ENCODE data around the gene RTL3. TPM values are rescaled to one million over a fixed set of nuclear protein-coding genes. Genes with fewer than 3 reads are reported as not detected.
A peak's percentile ranks its signal among the peaks of the same experiment; 100 is the strongest.

RTL3 gene
- total RNA-seq (2014; rRNA removed): 0.06 and 0.29 TPM in 2 replicates
- 0.68 TPM for polyA plus RNA-seq (2012)

DNA sequence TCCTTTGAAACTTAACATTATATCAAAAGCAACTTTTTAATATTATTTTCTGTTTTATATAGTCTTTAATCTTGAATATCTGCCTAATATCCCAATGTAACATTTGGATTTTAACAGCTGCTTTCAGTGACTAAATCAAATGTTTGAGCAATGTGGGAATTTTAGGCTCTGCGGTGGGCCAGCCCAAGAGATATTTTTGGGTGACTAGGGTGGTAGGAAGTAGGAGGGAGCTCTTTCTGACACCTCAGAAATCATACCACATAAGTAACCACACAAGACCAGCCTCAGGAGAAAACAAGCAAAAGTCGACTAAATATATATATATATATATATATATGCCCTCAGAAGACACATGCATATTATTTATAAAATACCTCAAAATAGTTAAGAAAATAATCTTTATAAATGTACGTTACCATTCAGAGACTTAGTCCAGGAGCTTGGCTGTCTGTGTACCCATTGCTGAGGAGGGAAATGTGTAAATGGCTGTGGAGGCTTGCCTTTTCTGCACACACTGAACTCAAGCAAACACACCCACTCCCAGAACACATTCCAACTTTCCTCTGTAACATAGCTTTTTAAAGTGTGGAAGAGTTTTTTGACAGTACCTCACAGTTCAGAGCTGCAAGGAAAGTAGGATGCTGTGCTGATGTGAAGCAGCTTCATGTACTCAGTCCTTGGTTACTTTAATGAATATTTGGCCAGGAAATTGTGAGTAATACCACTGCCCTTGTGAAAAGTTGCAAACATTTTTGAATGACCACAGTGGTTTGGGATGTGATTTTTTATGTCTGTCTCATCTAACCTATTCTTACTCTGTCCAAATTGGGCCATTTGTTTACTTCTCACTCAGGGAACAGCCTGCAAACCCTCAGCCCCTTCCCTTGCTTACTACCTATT, at the start of gene RTL3:
TSS of gene RTL3 (minus strand) at position 484 of the 900 bp plus-strand sequence. CDS start 908 bp downstream, outside the sequence.
- DNase-seq (ENCODE audit: low read depth): peak; percentile 87

GRCh38 chrX:78708816-78709215, 49.7 kb upstream of the RTL3 start:
- peak; percentile 9 for DNase-seq (ENCODE audit: low read depth)

DNA sequence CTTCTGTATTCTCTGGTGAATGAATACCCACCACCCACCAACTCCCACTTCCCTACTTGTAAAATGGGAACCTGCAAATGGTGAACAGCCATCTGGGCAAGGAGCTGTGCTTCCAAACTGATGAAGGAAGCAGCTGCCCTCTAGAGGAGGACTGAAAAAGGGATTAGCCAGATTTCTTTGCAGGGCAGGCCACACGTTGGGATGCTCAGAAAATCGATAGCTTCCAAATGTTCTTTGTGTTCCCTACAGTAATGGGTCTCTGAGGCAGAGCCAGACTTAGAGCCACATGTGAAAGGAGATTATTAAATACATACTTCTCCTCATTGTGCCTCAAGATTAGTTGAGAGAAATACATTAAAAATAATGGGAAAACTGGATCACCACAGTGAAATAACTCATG, 49.1 kb upstream of the RTL3 start:
- DNase-seq (ENCODE audit: low read depth): peak; percentile 45

DNA sequence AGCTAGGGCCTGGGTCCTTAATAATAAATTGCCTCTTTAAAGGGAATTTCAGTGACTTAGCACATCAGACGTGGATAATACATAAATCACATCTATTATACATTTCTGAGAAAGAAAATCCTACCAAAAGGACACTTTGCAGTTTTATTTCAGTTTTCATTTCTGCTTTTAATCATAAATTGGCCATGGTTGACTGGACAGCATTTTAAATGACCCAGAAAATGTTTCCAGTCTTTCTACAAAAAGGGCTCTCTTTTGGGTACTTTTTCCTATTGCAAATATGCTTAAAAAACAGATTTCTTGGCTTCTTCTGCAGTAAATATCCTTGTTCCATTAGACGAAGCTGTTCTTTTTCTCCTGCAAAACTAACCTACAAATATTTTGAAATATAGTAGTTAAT, 46.9 kb upstream of the RTL3 start:
- no peak for DNase-seq (ENCODE audit: low read depth)

GRCh38 chrX:78693536-78693935, 34.4 kb upstream of the RTL3 start:
- DNase-seq (ENCODE audit: low read depth): no peak

DNA sequence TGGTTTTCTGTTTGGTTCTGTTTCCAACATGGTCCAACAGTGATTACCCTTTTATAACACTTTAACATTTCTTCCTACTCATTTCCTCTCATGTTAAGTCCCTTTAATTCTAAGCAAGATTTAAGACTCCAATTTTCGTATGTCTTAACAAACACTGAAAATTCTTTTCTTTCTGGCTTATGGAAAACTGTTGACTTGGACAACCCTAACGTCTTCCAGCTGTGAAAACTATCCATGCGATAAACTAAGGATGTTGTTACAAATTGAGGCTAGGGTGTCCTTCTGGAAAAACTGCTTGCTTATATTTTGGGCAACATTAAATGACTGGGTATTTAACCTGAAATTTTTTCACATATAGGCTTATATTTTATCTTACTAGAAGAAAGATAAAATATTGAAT, 33.9 kb upstream of the RTL3 start:
- no peak for DNase-seq (ENCODE audit: low read depth)

DNA sequence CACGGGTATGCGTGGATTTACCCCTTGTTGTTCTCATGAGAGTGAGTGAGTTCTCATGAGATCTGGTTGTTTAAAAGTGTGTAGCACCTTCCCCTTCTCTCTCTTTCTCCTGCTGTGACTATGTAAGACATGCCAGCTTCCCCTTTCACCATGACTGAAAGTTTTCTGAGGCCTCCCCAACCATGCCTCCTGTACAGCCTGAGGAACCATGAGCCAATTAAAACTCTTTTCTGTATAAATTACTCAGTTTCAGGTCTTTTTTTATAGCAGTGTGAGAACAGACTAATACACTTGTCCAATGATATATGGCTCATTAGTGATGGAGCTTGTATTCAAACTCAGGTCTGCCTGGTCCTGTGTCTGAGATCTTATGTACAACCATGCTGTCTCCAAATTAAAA, 28.5 kb upstream of the RTL3 start:
- no peak for DNase-seq (ENCODE audit: low read depth)

DNA sequence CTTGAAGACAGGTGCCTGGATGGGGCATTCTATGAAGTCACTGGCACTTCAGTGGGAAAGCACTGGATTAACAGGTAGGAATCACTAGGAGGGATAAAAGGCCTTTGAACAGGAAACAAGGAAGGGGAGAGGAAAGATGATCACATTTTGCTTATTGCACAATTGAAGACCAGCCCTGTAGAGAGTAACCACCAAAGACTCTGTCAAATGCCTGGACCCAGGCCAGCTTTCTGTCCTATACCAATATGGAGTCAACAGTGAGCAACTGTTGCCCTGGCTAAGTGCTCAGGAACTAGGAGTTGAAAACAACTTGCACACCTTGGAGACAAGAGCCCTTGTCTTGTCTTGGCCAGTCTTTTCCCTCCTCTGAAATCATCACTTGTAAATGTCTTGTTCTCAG, 14.1 kb upstream of the RTL3 start:
- DNase-seq (ENCODE audit: low read depth): peak; percentile 19

- DNase-seq (ENCODE audit: low read depth): no peak
These were observed 6.2 kb upstream of the RTL3 start for GRCh38 chrX:78665342-78665741.

GRCh38 chrX:78661836-78662235, 2.7 kb upstream of the RTL3 start:
- DNase-seq (ENCODE audit: low read depth): no peak

DNA sequence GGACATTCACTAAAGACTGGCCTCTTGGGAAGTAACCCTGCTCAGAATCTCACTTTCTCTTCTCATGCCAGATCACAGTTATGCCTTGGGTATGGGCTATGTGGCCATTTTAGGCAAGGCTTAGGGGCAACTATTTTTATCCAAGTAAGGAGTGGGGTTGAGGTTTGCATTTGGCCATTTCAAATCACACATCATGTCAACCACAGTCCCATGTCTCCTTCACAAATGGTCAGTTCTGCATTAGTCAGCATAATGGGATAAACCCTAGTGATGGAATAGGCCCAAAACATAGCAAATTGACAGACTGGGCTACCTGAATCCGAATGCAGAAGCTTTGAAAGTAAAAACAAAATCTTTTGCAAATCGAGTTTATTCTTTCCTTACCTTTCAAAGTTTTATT, 827 bp upstream of the RTL3 start:
- peak; percentile 21 for DNase-seq (ENCODE audit: low read depth)

DNA sequence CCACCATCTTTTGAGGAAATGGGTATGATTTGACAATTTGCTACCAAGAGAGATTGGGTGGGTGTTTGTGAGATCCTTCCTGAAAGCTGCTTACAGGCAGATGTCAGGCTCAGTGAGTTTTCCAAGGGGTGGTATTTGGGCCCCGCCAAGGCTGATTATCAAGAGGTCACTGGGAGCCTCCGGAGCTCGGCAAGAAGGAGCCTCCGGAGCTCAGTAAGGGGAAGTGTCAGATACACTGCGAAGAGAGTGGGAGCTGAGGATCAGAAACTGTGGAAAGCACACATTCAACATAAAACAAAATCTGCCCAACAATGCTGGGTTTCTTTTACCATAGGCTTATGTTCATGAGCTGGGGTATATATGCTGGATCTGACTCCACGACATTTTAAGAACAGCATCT, 714 bp downstream of the RTL3 start:
- no peak for DNase-seq (ENCODE audit: low read depth)

- no peak for DNase-seq (ENCODE audit: low read depth)
These were observed 3.5 kb downstream of the RTL3 start for GRCh38 chrX:78655642-78656041.

DNA sequence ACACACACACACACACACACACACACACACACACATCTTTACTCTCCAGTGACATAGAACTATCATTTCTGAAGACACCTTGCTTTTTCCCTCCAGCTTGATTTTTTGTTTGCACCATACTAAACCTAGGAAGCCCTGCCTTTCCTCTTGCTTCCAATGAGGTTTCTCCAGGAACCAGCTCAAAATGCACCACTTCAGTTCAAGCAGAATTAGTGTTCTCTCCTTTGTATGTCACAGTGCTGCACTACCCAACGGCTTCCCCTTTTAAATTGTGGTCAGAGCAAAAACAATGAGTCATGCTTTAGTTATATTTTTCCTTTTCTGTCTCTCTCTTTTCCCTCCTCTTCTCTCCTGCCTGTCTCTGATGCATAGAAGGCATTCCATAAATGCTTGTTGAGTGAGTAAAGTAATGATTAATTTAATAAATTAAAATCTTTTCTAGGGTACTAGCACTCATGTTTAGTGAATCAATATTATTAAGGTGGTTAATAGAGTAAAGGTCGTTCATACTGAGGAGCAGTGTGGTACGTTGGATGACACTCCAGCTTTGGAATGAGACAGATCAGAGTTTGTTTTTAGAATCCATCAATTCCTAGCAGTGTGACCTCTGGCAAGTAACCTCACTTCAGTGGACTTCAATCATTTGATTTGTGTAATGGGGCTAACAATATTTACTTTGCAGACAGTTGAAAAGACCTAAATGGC, 5.9 kb downstream of the RTL3 start:
- DNase-seq (ENCODE audit: low read depth): peak; percentile 87

- peak; percentile 74 for DNase-seq (ENCODE audit: low read depth)
These were observed 8.2 kb downstream of the RTL3 start for GRCh38 chrX:78650906-78651437.

GRCh38 chrX:78643874-78644273, 15.3 kb downstream of the RTL3 start:
- no peak for DNase-seq (ENCODE audit: low read depth)

DNA sequence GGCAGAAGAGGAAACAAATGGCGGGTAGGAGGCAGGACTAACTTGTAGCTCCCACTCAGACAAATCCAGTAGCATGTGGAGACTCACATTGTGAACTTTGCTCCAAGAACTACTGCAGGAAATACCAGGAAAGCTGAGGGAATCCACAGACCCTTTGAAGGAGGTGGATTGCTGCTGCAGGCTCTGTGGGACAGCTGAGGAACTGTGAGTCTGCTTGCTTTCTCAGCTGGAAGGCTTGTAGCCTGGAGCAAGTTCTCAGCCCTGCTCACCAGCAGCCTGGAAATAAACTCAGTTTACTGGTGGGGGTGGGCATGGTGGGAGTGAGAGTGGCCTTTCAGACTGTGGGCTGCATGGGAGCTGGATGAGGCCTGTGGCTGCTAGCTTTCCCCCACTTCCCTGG, 16.0 kb downstream of the RTL3 start:
- DNase-seq (ENCODE audit: low read depth): no peak

DNA sequence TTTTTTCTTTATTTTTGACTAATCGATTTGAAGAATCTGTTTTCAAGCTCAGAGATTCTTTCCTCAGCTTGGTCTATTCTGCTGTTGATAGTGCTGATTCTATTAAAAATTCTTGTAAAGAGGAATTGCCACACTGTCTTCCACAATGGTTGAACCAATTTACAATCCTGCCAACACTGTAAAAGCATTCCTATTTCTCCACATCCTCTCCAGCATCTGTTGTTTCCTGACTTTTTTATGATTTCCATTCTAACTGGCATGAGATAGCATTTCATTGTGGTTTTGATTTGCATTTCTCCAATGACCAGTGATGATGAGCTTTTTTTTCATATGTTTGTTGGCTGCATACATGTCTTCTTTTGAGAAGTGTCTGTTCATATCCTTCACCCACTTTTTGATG, 23.0 kb downstream of the RTL3 start:
- peak; percentile 54 for DNase-seq (ENCODE audit: low read depth)

GRCh38 chrX:78624962-78625909, 33.9 kb downstream of the RTL3 start:
- no peak for DNase-seq (ENCODE audit: low read depth)

DNA sequence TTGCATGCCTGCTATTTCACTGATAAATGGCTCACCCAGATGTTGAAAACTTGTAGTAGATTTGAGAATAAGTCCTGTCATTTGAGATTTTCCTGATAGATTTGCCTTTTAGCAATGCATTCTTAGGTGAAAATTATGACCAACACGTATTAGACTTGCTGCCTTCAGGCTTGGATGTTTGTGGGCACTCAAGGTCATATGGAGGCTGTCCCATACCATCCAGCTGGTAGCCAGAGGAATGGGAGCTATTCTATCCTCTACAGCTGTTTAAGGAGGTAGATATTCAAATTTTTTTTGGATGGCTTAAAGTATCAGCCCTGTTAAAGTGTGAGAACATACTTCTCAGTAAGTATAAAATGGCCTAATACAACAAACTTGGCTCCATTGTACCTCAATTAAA, 34.7 kb downstream of the RTL3 start:
- peak; percentile 15 for DNase-seq (ENCODE audit: low read depth)

DNA sequence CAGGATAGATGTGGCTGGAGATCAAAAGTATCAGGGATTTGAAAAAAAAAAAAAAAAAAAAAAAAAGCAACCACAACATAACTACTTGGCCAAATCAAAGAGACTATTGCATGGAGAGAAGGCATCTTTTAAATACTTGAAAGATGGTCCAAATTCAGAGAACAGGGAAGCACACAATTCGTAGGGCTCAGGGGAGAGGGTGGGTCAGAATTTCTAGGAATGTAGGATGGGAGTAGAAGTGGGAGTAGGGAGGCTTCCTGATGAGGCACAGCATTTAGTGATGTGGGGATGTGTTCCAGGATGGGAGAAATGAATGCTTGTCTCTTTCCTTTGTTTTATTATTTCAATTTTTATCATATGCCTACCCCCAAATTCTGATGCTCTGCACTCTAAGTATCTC, 36.3 kb downstream of the RTL3 start:
- no peak for DNase-seq (ENCODE audit: low read depth)

All from LHCN-M2 (cell line).